ENCODE measurements around the gene OCIAD1.
"Not testable (repeated sequence)": the region's sequence is repeated elsewhere in the genome, so short reads cannot be mapped to it uniquely, and the experiment has no call there.

The OCIAD1 gene

DNA sequence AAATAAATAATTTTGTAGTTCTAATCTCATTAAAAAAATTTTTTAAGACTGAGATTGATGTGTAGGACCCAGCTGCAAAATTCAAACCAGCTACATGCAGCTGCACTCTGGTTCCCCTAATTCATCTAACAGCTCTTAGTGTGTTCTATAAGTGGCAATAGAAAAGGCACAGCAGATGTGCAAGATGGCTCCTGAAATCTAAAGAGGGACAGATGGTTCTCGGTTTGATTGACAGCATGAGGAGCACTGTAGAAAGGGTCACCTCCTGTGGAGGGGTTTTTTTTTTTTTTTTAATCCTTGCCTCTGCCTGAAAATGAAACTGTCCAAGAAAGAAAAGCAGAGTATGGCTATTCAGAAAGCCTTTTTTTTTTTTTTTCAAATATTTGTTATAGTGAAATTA is 16.9 kb upstream of the OCIAD1 start:
- H3K4me3 ChIP-seq (IDR thresholded peaks at IDR 0.05; ENCODE audit: insufficient read depth, low read depth, low read length): no peak overlapping the region
- H3K36me3 ChIP-seq (ENCODE audit: insufficient read depth): no peaks in the 10 kb centered on the region
- H3K27ac ChIP-seq: peak overlapping the region; percentile 40; the same call in 1 of the 2 replicates
- no peaks in the 10 kb centered on the region for H3K27me3 ChIP-seq (ENCODE audit: insufficient read depth, low read depth)
- no peak for TF ChIP-seq CTCF (conservative IDR thresholded peaks at IDR 0.05; ENCODE audit: low read depth, low read length)
- peak overlapping the region; percentile 6; the same call in 1 of the 2 replicates for H3K9ac ChIP-seq
- H3K4me1 ChIP-seq (ENCODE audit: low read depth, poor library complexity, severe bottlenecking): peaks cover 29% of the 10 kb centered on the region
- no peaks in the 10 kb centered on the region for H3K79me2 ChIP-seq (ENCODE audit: insufficient read depth, low read depth)
- H4K20me1 ChIP-seq (ENCODE audit: insufficient read depth): no peaks in the 10 kb centered on the region
- peak overlapping the region; percentile 66 for H3K4me2 ChIP-seq
- no peak overlapping the region for H2AFZ ChIP-seq (ENCODE audit: low read depth)

- no peak overlapping the region for H3K4me3 ChIP-seq (IDR thresholded peaks at IDR 0.05; ENCODE audit: insufficient read depth, low read depth, low read length)
- no peaks in the 10 kb centered on the region for H3K27me3 ChIP-seq (ENCODE audit: insufficient read depth, low read depth)
- no peak for TF ChIP-seq CTCF (conservative IDR thresholded peaks at IDR 0.05; ENCODE audit: low read depth, low read length)
- 0 out of 2 replicates have a peak overlapping the region, but pooled peaks have one; percentile 1 for H2AFZ ChIP-seq (ENCODE audit: low read depth)
- no peak overlapping the region for H3K9ac ChIP-seq
- H3K4me1 ChIP-seq (ENCODE audit: low read depth, poor library complexity, severe bottlenecking): peaks cover 29% of the 10 kb centered on the region
- no peaks in the 10 kb centered on the region for H4K20me1 ChIP-seq (ENCODE audit: insufficient read depth)
- peak overlapping the region; percentile 40; the same call in 1 of the 2 replicates for H3K27ac ChIP-seq
- H3K4me2 ChIP-seq: peak overlapping the region; percentile 66
- H3K36me3 ChIP-seq (ENCODE audit: insufficient read depth): no peaks in the 10 kb centered on the region
- H3K79me2 ChIP-seq (ENCODE audit: insufficient read depth, low read depth): no peaks in the 10 kb centered on the region
These were observed 15.4 kb upstream of the OCIAD1 start for GRCh38 chr4:48815483-48815882.

GRCh38 chr4:48816297-48816696 is 14.6 kb upstream of the OCIAD1 start:
- not testable (repeated sequence) for H3K9ac ChIP-seq; H3K4me2 ChIP-seq; H4K20me1 ChIP-seq (ENCODE audit: insufficient read depth); H3K27me3 ChIP-seq (ENCODE audit: insufficient read depth, low read depth); H3K4me3 ChIP-seq (IDR thresholded peaks at IDR 0.05; ENCODE audit: insufficient read depth, low read depth, low read length); H3K79me2 ChIP-seq (ENCODE audit: insufficient read depth, low read depth); H3K36me3 ChIP-seq (ENCODE audit: insufficient read depth); H3K27ac ChIP-seq; H2AFZ ChIP-seq (ENCODE audit: low read depth)
- peaks cover 29% of the 10 kb centered on the region for H3K4me1 ChIP-seq (ENCODE audit: low read depth, poor library complexity, severe bottlenecking)

DNA sequence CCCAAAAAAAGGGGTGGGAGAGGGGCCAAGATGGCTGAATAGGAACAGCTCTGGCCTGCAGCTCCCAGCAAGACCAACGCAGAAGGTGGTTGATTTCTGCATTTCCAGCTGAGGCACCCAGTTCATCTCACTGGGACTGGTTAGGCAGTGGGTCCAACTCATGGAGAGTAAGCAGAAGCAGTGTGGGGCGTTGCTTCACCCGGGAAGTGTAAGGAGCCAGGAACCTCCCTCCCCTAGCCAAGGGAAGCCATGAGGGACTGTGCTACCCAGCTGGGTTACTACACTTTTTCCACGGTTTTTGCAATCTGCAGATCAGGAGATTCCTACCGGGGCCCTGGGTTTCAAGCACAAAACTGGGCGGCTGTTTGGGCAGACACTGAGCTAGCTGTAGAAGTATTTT is 13.9 kb upstream of the OCIAD1 start:
- no peak overlapping the region for H3K27ac ChIP-seq
- H3K79me2 ChIP-seq (ENCODE audit: insufficient read depth, low read depth): no peaks in the 10 kb centered on the region
- H4K20me1 ChIP-seq (ENCODE audit: insufficient read depth): no peaks in the 10 kb centered on the region
- no peaks in the 10 kb centered on the region for H3K27me3 ChIP-seq (ENCODE audit: insufficient read depth, low read depth)
- H3K36me3 ChIP-seq (ENCODE audit: insufficient read depth): no peaks in the 10 kb centered on the region
- no peak overlapping the region for H3K4me3 ChIP-seq (IDR thresholded peaks at IDR 0.05; ENCODE audit: insufficient read depth, low read depth, low read length)
- H3K9ac ChIP-seq: no peak overlapping the region
- H3K4me1 ChIP-seq (ENCODE audit: low read depth, poor library complexity, severe bottlenecking): peaks cover 29% of the 10 kb centered on the region
- H3K4me2 ChIP-seq: no peak overlapping the region
- TF ChIP-seq CTCF (conservative IDR thresholded peaks at IDR 0.05; ENCODE audit: low read depth, low read length): no peak
- H2AFZ ChIP-seq (ENCODE audit: low read depth): no peak overlapping the region

GRCh38 chr4:48821431-48821830 is 9.5 kb upstream of the OCIAD1 start:
- H3K79me2 ChIP-seq (ENCODE audit: insufficient read depth, low read depth); H3K4me1 ChIP-seq (ENCODE audit: low read depth, poor library complexity, severe bottlenecking); H4K20me1 ChIP-seq (ENCODE audit: insufficient read depth): not testable (repeated sequence)

More at GRCh38 chr4:48821431-48821830, 9.5 kb upstream of the OCIAD1 start:
- H3K9ac ChIP-seq; H3K4me2 ChIP-seq; H3K4me3 ChIP-seq (IDR thresholded peaks at IDR 0.05; ENCODE audit: insufficient read depth, low read depth, low read length); H2AFZ ChIP-seq (ENCODE audit: low read depth); H3K27ac ChIP-seq; H3K27me3 ChIP-seq (ENCODE audit: insufficient read depth, low read depth); H3K36me3 ChIP-seq (ENCODE audit: insufficient read depth): not testable (repeated sequence)

Data from KMS-11 (cell line).